Activated CD8-positive, alpha-beta memory T cell treated with anti-CD3 and anti-CD28 coated beads, Interleukin-2, amount 10 ng/mL, durations not matched to agents 7 days and 5 days (primary cell): Measurements from ENCODE around the gene INHA. TPM values are rescaled to one million over a fixed set of nuclear protein-coding genes. Genes with fewer than 3 reads are reported as not detected.
A peak's percentile ranks its signal among the peaks of the same experiment; 100 is the strongest.

ENCODE experiments used
- ATAC-seq: fragments of 150-1000 bp; cut with Tn5 transposase; one replicate; pipeline ENCODE4 v1.10.0; 2021; ENCODE audit warnings: moderate library complexity
- CTCF ChIA-PET: fragments of 350-600 bp; sonication (Branson Sonifier 250); formaldehyde crosslinking; loops from one replicate; lab custom pipeline; 2021; ENCODE audit warnings: antibody characterized with exemption; lab: Charles Lee
- DNase-seq: peaks from one replicate; pipeline ENCODE4 v3.0.0-alpha.2; 2020
- H3K27ac Mint-ChIP-seq: one replicate; pipeline ENCODE4 v1.8.0; 2021; ENCODE audit warnings: mild to moderate bottlenecking, mixed read lengths
- H3K27me3 Mint-ChIP-seq: one replicate; pipeline ENCODE4 v1.8.0; 2021; ENCODE audit warnings: mixed read lengths
- H3K36me3 Mint-ChIP-seq: one replicate; pipeline ENCODE4 v1.8.0; 2021; ENCODE audit warnings: mild to moderate bottlenecking, mixed read lengths
- H3K4me1 Mint-ChIP-seq: one replicate; pipeline ENCODE4 v1.8.0; 2021; ENCODE audit warnings: mixed read lengths
- H3K4me3 Mint-ChIP-seq: one replicate; pipeline ENCODE4 v1.8.0; 2021; ENCODE audit warnings: mild to moderate bottlenecking, moderate library complexity, mixed read lengths
- H3K9me3 Mint-ChIP-seq: one replicate; pipeline ENCODE4 v1.8.0; 2022; ENCODE audit warnings: low read depth, mixed read lengths
- total RNA-seq, 2 experiments: library from RNA; stranded (reverse); gene quantifications; one replicate each; pipeline ENCODE4 v1.2.3, GENCODE V29; 2021

INHA gene
- total RNA-seq, 2 experiments from 2014 or later: not detected

GRCh38 chr2:219605607-219605954 is 33.5 kb downstream of the INHA start:
- no peak overlapping the region for H3K4me3 Mint-ChIP-seq
- no peaks in the 10 kb centered on the region for H3K27me3 Mint-ChIP-seq
- no peaks in the 10 kb centered on the region for H3K9me3 Mint-ChIP-seq
- H3K36me3 Mint-ChIP-seq: peaks cover 3% of the 10 kb centered on the region
- CTCF ChIA-PET: interaction anchor here (1.1 to 2.4 kb wide), 2 partner anchors 46 to 64 kb away, joined by 3 to 9 read pairs; no protein-coding TSS in a partner anchor
- ATAC-seq (no peak), DNase-seq (no peak)
- no peak overlapping the region for H3K27ac Mint-ChIP-seq
- H3K4me1 Mint-ChIP-seq: no peaks in the 10 kb centered on the region

- Mint-ChIP-seq H3K4me1 (peaks cover 6% of the 10 kb centered on the region), H3K27me3 (no peaks in the 10 kb centered on the region), H3K9me3 (no peaks in the 10 kb centered on the region), H3K36me3 (peaks cover 1% of the 10 kb centered on the region), H3K4me3 (no peak overlapping the region), H3K27ac (no peak overlapping the region)
- CTCF ChIA-PET: interaction anchor here (1.1 to 1.9 kb wide), 2 partner anchors 11 to 131 kb away, joined by 3 to 4 read pairs; partner anchors contain the start of gene STK11IP
- ATAC-seq (no peak), DNase-seq (no peak)
Measured at GRCh38 chr2:219607931-219608330, 35.8 kb downstream of the INHA start.

- Mint-ChIP-seq H3K36me3 (peaks cover 1% of the 10 kb centered on the region), H3K9me3 (no peaks in the 10 kb centered on the region), H3K4me1 (peaks cover 6% of the 10 kb centered on the region), H3K27me3 (no peaks in the 10 kb centered on the region), H3K4me3 (no peak overlapping the region), H3K27ac (no peak overlapping the region)
- CTCF ChIA-PET: interaction anchor here (1.1 to 1.9 kb wide), 2 partner anchors 11 to 132 kb away, joined by 3 to 4 read pairs; partner anchors contain the start of gene STK11IP
- DNase-seq (no peak), ATAC-seq (no peak)
Measured at GRCh38 chr2:219608399-219608964, 36.4 kb downstream of the INHA start.

- peaks cover 1% of the 10 kb centered on the region for H3K36me3 Mint-ChIP-seq
- peak overlapping the region; percentile 23 for H3K27ac Mint-ChIP-seq
- no peak for ATAC-seq
- H3K4me1 Mint-ChIP-seq: peaks cover 6% of the 10 kb centered on the region
- no peak overlapping the region for H3K4me3 Mint-ChIP-seq
- DNase-seq: no peak
- H3K9me3 Mint-ChIP-seq: no peaks in the 10 kb centered on the region
- H3K27me3 Mint-ChIP-seq: no peaks in the 10 kb centered on the region
- CTCF ChIA-PET: interaction anchor here (1.1 kb wide), 1 partner anchor 12 kb away, joined by 3 read pairs; the partner anchor contains the start of gene STK11IP
Measured at GRCh38 chr2:219609149-219609750, 37.1 kb downstream of the INHA start.

GRCh38 chr2:219611306-219611705 is 39.2 kb downstream of the INHA start:
- no peak for ATAC-seq
- CTCF ChIA-PET: interaction anchor here (1.4 kb wide), 1 partner anchor 8 kb away, joined by 3 read pairs; no protein-coding TSS in a partner anchor
- peaks cover 2% of the 10 kb centered on the region for H3K36me3 Mint-ChIP-seq
- no peaks in the 10 kb centered on the region for H3K9me3 Mint-ChIP-seq
- DNase-seq: no peak
- no peak overlapping the region for H3K4me3 Mint-ChIP-seq
- peaks cover 6% of the 10 kb centered on the region for H3K4me1 Mint-ChIP-seq
- H3K27me3 Mint-ChIP-seq: no peaks in the 10 kb centered on the region
- no peak overlapping the region for H3K27ac Mint-ChIP-seq

- Mint-ChIP-seq H3K27me3 (no peaks in the 10 kb centered on the region), H3K36me3 (peaks cover 2% of the 10 kb centered on the region), H3K27ac (no peak overlapping the region), H3K4me1 (peaks cover 6% of the 10 kb centered on the region), H3K4me3 (no peak overlapping the region), H3K9me3 (no peaks in the 10 kb centered on the region)
- CTCF ChIA-PET: interaction anchor here (1.4 kb wide), 1 partner anchor 8 kb away, joined by 3 read pairs; no protein-coding TSS in a partner anchor
- DNase-seq (no peak), ATAC-seq (no peak)
Measured at GRCh38 chr2:219611866-219612576, 39.9 kb downstream of the INHA start.

GRCh38 chr2:219612577-219613286 is 40.6 kb downstream of the INHA start:
- CTCF ChIA-PET: no interaction called here
- Mint-ChIP-seq H3K4me3 (no peak overlapping the region), H3K27me3 (no peaks in the 10 kb centered on the region), H3K27ac (no peak overlapping the region), H3K36me3 (peaks cover 2% of the 10 kb centered on the region), H3K4me1 (peaks cover 6% of the 10 kb centered on the region), H3K9me3 (no peaks in the 10 kb centered on the region)
- ATAC-seq (no peak), DNase-seq (no peak)

GRCh38 chr2:219613461-219614070 is 41.5 kb downstream of the INHA start:
- ATAC-seq (no peak), DNase-seq (no peak)
- no peak overlapping the region for H3K4me3 Mint-ChIP-seq
- H3K9me3 Mint-ChIP-seq: no peaks in the 10 kb centered on the region
- CTCF ChIA-PET: interaction anchor here (1.1 kb wide), 1 partner anchor 71 kb away, joined by 3 read pairs; no protein-coding TSS in a partner anchor
- H3K36me3 Mint-ChIP-seq: peaks cover 2% of the 10 kb centered on the region
- no peak overlapping the region for H3K27ac Mint-ChIP-seq
- no peaks in the 10 kb centered on the region for H3K27me3 Mint-ChIP-seq
- peaks cover 6% of the 10 kb centered on the region for H3K4me1 Mint-ChIP-seq

- CTCF ChIA-PET: interaction anchor here (1.1 kb wide), 1 partner anchor 72 kb away, joined by 3 read pairs; no protein-coding TSS in a partner anchor
- DNase-seq: no peak
- Mint-ChIP-seq H3K9me3 (no peaks in the 10 kb centered on the region), H3K27ac (no peak overlapping the region), H3K36me3 (peaks cover 2% of the 10 kb centered on the region), H3K4me1 (peaks cover 6% of the 10 kb centered on the region), H3K27me3 (no peaks in the 10 kb centered on the region), H3K4me3 (no peak overlapping the region)
- no peak for ATAC-seq
Measured at GRCh38 chr2:219614076-219614860, 42.2 kb downstream of the INHA start.

- CTCF ChIA-PET: interaction anchor here (1.1 kb wide), 1 partner anchor 73 kb away, joined by 3 read pairs; no protein-coding TSS in a partner anchor
Measured at GRCh38 chr2:219615036-219615435, 42.9 kb downstream of the INHA start.

GRCh38 chr2:219615894-219616293 is 43.8 kb downstream of the INHA start:
- Mint-ChIP-seq H3K27me3 (no peaks in the 10 kb centered on the region), H3K27ac (no peak overlapping the region), H3K9me3 (no peaks in the 10 kb centered on the region), H3K4me1 (peaks cover 6% of the 10 kb centered on the region), H3K4me3 (no peak overlapping the region), H3K36me3 (peaks cover 2% of the 10 kb centered on the region)
- CTCF ChIA-PET: no interaction called here
- no peak for DNase-seq
- ATAC-seq: no peak

More at GRCh38 chr2:219615036-219615435, 42.9 kb downstream of the INHA start:
- Mint-ChIP-seq H3K4me3 (no peak overlapping the region), H3K4me1 (peaks cover 6% of the 10 kb centered on the region), H3K27me3 (no peaks in the 10 kb centered on the region), H3K36me3 (peaks cover 2% of the 10 kb centered on the region), H3K27ac (no peak overlapping the region), H3K9me3 (no peaks in the 10 kb centered on the region)
- ATAC-seq (no peak), DNase-seq (no peak)

GRCh38 chr2:219616550-219616949 is 44.4 kb downstream of the INHA start:
- ATAC-seq (no peak), DNase-seq (no peak)
- CTCF ChIA-PET: interaction anchor here (0.5 kb wide), 1 partner anchor 683 kb away, joined by 3 read pairs; no protein-coding TSS in a partner anchor
- peaks cover 2% of the 10 kb centered on the region for H3K36me3 Mint-ChIP-seq
- no peaks in the 10 kb centered on the region for H3K27me3 Mint-ChIP-seq
- H3K27ac Mint-ChIP-seq: no peak overlapping the region
- no peaks in the 10 kb centered on the region for H3K9me3 Mint-ChIP-seq
- no peak overlapping the region for H3K4me3 Mint-ChIP-seq
- peaks cover 6% of the 10 kb centered on the region for H3K4me1 Mint-ChIP-seq
